MM.1S (cell line): ENCODE measurements around the gene GNAS.

Source experiments
- DNase-seq: peaks from one replicate; pipeline ENCODE4 v3.0.0-alpha.2; 2015
- H2AFZ ChIP-seq: fragments of 300-600 bp; sonication (generic); 2 replicates; pipeline ENCODE4 v1.6.0; 2016; ENCODE audit warnings: antibody characterized with exemption, low read length
- H3F3A ChIP-seq: fragments of 300-600 bp; sonication (generic); 2 replicates; pipeline ENCODE4 v1.6.1; 2016; ENCODE audit warnings: mild to moderate bottlenecking, antibody characterized with exemption, low read length, moderate library complexity, mixed read lengths; ENCODE audit not compliant: insufficient read depth
- H3K27ac ChIP-seq: fragments of 300-600 bp; sonication (generic); 2 replicates; pipeline ENCODE4 v1.5.1; 2016; ENCODE audit warnings: mild to moderate bottlenecking, low read length
- H3K27me3 ChIP-seq: fragments of 300-600 bp; sonication (generic); replicated peaks from 2 replicates; pipeline ENCODE4 v1.6.0; 2016; ENCODE audit warnings: low read length; ENCODE audit not compliant: insufficient read depth
- H3K36me3 ChIP-seq: fragments of 300-600 bp; sonication (generic); replicated peaks from 2 replicates; pipeline ENCODE4 v1.6.1; 2016; ENCODE audit warnings: mild to moderate bottlenecking, low read length, mixed read lengths; ENCODE audit not compliant: insufficient read depth
- H3K4me1 ChIP-seq: fragments of 300-600 bp; sonication (generic); 2 replicates; pipeline ENCODE4 v1.6.1; 2016; ENCODE audit warnings: low read length, mixed read lengths
- H3K4me2 ChIP-seq: fragments of 300-600 bp; sonication (generic); 2 replicates; pipeline ENCODE4 v1.6.0; 2016; ENCODE audit warnings: low read depth, low read length
- H3K4me3 ChIP-seq: fragments of 300-600 bp; sonication (generic); 2 replicates; pipeline ENCODE4 v1.5.1; 2016; ENCODE audit warnings: low read length, mixed read lengths
- H3K79me2 ChIP-seq: fragments of 300-600 bp; sonication (generic); 2 replicates; pipeline ENCODE4 v1.6.1; 2016; ENCODE audit warnings: mixed run types, low read length, mixed read lengths
- H3K9ac ChIP-seq: fragments of 300-600 bp; sonication (generic); 2 replicates; pipeline ENCODE4 v1.6.1; 2016; ENCODE audit warnings: low read length, mixed read lengths
- H3K9me2 ChIP-seq: fragments of 300-600 bp; sonication (generic); replicated peaks from 2 replicates; pipeline ENCODE4 v1.6.1; 2016; ENCODE audit warnings: mild to moderate bottlenecking, low read length, mixed read lengths; ENCODE audit not compliant: insufficient read depth
- H3K9me3 ChIP-seq: fragments of 300-600 bp; sonication (generic); replicated peaks from 2 replicates; pipeline ENCODE4 v1.6.1; 2016; ENCODE audit warnings: mild to moderate bottlenecking, low read length, mixed read lengths; ENCODE audit not compliant: insufficient read depth
- H4K20me1 ChIP-seq: fragments of 300-600 bp; sonication (generic); 2 replicates; pipeline ENCODE4 v1.6.1; 2016; ENCODE audit warnings: mild to moderate bottlenecking, low read length, moderate library complexity, mixed read lengths; ENCODE audit not compliant: insufficient read depth
- EZH2 ChIP-seq: fragments of 300-600 bp; sonication (generic); optimal IDR thresholded peaks from 2 replicates; pipeline ENCODE3; 2017; ENCODE audit warnings: low read depth, mild to moderate bottlenecking, antibody characterized with exemption, low read length, mixed read lengths
- EZH2phosphoT487 ChIP-seq: fragments of 300-600 bp; sonication (generic); IDR thresholded peaks from 2 replicates; pipeline ENCODE4 v1.6.1; 2018; ENCODE audit warnings: antibody characterized with exemption, low read length
- TF ChIP-seq, protein P1 (sequence below): fragments of 300-600 bp; sonication (generic); IDR thresholded peaks from 2 replicates; pipeline ENCODE4 v1.5.1; 2016; ENCODE audit warnings: antibody characterized with exemption, low read length, mixed read lengths

Gene GNAS

GRCh38 chr20:58911309-58911708 is 58.8 kb downstream of the GNAS start:
- Histone ChIP-seq H3F3A (peaks cover 52% of the 10 kb centered on the region), H3K4me3 (no peak overlapping the region), H3K27me3 (no peaks in the 10 kb centered on the region), H3K79me2 (peaks cover 14% of the 10 kb centered on the region), H3K9me3 (no peaks in the 10 kb centered on the region; the same call in 1 of the 2 replicates), H4K20me1 (no peaks in the 10 kb centered on the region), H3K9me2 (no peaks in the 10 kb centered on the region), H3K4me2 (no peak overlapping the region), H3K36me3 (peaks cover 23% of the 10 kb centered on the region), H3K9ac (no peak overlapping the region), H3K27ac (no peak overlapping the region), H2AFZ (no peak overlapping the region), H3K4me1 (peaks cover 38% of the 10 kb centered on the region)
- TF ChIP-seq, protein P1, sequence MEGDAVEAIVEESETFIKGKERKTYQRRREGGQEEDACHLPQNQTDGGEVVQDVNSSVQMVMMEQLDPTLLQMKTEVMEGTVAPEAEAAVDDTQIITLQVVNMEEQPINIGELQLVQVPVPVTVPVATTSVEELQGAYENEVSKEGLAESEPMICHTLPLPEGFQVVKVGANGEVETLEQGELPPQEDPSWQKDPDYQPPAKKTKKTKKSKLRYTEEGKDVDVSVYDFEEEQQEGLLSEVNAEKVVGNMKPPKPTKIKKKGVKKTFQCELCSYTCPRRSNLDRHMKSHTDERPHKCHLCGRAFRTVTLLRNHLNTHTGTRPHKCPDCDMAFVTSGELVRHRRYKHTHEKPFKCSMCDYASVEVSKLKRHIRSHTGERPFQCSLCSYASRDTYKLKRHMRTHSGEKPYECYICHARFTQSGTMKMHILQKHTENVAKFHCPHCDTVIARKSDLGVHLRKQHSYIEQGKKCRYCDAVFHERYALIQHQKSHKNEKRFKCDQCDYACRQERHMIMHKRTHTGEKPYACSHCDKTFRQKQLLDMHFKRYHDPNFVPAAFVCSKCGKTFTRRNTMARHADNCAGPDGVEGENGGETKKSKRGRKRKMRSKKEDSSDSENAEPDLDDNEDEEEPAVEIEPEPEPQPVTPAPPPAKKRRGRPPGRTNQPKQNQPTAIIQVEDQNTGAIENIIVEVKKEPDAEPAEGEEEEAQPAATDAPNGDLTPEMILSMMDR, result no peak
- TF ChIP-seq EZH2 (no peak), EZH2phosphoT487 (no peak)
- DNase-seq, result no peak

GRCh38 chr20:58911970-58912369 is 59.5 kb downstream of the GNAS start:
- Histone ChIP-seq H3F3A (peaks cover 47% of the 10 kb centered on the region), H3K4me2 (no peak overlapping the region), H3K79me2 (peaks cover 14% of the 10 kb centered on the region), H4K20me1 (no peaks in the 10 kb centered on the region), H2AFZ (no peak overlapping the region), H3K4me1 (peaks cover 34% of the 10 kb centered on the region), H3K27me3 (no peaks in the 10 kb centered on the region), H3K27ac (no peak overlapping the region), H3K9ac (no peak overlapping the region), H3K9me2 (no peaks in the 10 kb centered on the region), H3K4me3 (no peak overlapping the region), H3K36me3 (peaks cover 23% of the 10 kb centered on the region), H3K9me3 (no peaks in the 10 kb centered on the region; the same call in 1 of the 2 replicates)
- no peak for DNase-seq
- TF ChIP-seq, protein P1, result no peak
- TF ChIP-seq EZH2 (no peak), EZH2phosphoT487 (no peak)

DNA sequence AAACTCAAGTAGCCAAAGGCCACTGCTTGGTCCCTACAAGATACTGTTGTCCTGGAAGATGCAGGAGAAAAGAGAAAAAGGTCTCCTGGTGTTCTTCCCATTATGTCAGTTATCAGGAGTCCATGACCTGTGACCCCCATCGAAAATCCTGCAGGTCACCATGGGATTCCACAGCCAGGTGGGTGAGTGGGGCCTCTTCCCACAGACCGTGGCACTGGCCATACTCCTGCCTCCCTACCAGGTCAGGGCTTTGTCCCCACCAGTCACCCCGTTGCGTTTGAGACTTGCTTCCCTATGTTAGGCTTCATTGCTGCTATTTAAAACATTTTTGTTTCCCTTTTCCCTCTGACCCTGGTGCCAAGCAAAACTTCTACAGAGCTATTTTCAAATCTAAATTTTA is 60.6 kb downstream of the GNAS start:
- H3K4me3 ChIP-seq, result no peak overlapping the region
- H3K4me1 ChIP-seq, result peaks cover 30% of the 10 kb centered on the region
- DNase-seq, result no peak

More for the DNA sequence above, 60.6 kb downstream of the GNAS start:
- Histone ChIP-seq H3K79me2 (peaks cover 14% of the 10 kb centered on the region), H4K20me1 (no peaks in the 10 kb centered on the region), H3F3A (peaks cover 37% of the 10 kb centered on the region), H3K9ac (no peak overlapping the region), H3K4me2 (no peak overlapping the region), H3K36me3 (peaks cover 23% of the 10 kb centered on the region), H3K9me3 (no peaks in the 10 kb centered on the region; the same call in 1 of the 2 replicates), H3K27me3 (no peaks in the 10 kb centered on the region), H3K9me2 (no peaks in the 10 kb centered on the region), H2AFZ (no peak overlapping the region), H3K27ac (no peak overlapping the region)
- no peak for TF ChIP-seq EZH2
- TF ChIP-seq EZH2phosphoT487, result no peak
- TF ChIP-seq, protein P1, result no peak
